ENCODE results near the gene SUN1.

DNA sequence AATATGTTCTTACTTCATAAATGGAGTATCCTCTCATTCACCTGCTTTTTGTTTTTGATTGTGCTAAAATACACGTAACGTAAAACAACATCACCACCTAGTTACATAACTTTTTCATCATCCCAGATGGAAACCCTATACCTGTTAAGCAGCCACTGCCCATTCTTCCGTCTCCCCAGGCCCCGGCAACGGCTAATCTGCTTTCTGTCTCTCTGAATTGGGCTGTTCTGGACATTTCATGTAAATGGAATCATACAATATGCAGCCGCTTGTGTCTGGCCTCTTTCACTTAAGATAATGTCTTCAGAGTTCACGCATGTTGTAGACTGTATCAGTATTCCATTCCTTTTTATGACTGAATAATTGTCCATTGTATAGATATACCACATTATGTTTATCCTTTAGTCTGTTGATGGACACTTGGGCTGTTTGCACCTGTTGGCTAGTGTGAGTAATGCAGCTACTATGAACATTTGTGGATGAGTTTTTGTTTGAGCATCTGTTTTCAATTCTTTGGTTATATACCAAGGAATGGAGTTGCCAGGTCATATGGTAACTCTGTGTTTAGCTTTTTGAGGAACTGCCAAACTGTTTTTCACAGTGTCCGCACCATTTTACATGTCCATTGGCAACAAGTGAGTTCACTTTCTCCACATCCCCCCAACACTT is 14.1 kb upstream of the SUN1 start:
- TF ChIP-seq, protein P1, sequence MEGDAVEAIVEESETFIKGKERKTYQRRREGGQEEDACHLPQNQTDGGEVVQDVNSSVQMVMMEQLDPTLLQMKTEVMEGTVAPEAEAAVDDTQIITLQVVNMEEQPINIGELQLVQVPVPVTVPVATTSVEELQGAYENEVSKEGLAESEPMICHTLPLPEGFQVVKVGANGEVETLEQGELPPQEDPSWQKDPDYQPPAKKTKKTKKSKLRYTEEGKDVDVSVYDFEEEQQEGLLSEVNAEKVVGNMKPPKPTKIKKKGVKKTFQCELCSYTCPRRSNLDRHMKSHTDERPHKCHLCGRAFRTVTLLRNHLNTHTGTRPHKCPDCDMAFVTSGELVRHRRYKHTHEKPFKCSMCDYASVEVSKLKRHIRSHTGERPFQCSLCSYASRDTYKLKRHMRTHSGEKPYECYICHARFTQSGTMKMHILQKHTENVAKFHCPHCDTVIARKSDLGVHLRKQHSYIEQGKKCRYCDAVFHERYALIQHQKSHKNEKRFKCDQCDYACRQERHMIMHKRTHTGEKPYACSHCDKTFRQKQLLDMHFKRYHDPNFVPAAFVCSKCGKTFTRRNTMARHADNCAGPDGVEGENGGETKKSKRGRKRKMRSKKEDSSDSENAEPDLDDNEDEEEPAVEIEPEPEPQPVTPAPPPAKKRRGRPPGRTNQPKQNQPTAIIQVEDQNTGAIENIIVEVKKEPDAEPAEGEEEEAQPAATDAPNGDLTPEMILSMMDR (IDR thresholded peaks at IDR 0.05): peak in 3 of 4 experiments; percentile 16 to 34 (median 17)
- no peak for TF ChIP-seq POLR2A (IDR thresholded peaks at IDR 0.05)

All from uterus (tissue), 2 donors.